ENCODE results near the gene CARD11.

CARD11 gene

DNA sequence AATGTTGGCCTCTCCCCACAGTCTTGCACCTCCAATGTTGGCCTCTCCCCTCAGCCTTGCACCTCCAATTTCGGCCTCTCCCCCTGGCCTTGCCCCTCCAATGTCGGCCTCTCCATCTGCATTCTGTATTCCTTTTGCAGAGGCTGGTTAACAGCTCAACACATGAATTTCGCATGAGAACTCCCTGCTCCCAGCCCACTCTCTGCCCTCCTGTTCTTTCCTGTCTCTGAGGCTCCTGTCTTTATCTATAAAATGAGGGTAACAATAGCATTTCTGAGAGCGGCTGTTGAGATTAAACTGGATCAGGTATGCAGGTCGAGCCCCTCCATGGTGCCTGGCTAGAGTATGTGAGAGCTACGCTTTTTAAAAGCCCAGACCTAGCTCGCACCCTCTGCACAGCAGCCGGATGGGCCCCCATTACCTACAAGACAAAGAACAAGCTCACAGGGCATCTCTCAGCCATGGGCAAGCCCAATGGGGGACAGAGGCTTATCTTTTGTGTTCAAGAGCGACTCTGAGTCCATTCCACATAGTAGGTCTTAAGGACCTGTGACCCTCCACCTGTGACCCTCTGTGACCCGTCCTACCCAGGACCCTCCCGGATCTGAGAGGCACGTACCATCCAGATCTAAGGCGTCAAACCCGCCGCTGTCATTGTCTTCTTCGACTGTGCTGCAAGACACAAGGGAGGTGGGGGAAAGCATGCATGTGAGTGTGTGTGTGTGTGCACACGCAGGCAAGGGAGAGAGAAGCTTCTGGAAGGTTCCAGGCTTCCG is 117.4 kb downstream of the CARD11 start:
- H3K4me3 ChIP-seq (ENCODE audit: low read depth, low read length): no peak overlapping the region
- no peak for DNase-seq (ENCODE audit: low read depth)

DNA sequence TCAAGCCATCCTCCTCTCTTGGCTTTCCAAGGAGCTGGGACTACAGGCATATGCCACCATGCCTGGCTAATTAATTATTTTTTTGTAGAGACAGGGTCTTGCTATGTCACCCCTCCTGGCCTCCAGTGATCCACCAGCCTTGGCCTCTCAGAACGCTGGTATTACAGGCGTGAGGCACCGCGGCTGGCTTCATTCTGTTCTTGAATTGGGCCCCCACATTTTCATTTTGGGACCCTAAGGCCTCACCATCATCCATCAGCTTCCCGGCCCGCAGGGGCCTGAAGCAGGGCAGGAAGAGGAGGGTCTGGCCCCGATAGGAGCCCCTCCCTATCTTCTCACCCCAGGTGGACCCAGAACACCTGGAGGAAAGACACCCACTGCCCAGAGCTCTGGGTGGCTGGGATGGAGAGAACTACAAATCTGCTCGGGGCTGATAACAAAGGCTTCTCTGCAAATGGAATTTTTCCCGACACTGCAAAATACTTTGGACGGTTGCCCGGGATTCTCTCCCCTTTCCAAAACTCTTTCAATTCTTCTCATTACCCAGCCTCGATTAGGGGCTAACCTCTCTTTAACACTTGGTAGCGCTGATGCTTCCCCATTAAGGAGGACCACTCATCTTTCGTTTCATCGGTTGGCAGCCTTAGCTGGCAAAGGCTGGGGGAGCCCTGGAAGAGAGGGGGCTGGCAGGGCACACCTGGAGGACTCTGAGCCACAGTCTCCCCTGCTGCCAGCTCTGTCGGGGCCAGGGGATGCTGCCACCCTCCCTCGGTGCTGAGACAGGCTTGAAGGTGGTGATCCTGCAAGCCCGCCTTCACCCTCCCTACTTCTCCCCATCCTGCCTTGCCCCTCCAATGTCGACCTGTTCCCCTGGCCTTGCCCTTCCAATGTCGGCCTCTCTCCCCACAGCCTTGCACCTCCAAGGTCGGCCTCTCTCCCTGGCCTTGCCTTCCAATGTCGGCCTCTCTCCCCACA is 118.5 kb downstream of the CARD11 start:
- TF ChIP-seq, protein P1, sequence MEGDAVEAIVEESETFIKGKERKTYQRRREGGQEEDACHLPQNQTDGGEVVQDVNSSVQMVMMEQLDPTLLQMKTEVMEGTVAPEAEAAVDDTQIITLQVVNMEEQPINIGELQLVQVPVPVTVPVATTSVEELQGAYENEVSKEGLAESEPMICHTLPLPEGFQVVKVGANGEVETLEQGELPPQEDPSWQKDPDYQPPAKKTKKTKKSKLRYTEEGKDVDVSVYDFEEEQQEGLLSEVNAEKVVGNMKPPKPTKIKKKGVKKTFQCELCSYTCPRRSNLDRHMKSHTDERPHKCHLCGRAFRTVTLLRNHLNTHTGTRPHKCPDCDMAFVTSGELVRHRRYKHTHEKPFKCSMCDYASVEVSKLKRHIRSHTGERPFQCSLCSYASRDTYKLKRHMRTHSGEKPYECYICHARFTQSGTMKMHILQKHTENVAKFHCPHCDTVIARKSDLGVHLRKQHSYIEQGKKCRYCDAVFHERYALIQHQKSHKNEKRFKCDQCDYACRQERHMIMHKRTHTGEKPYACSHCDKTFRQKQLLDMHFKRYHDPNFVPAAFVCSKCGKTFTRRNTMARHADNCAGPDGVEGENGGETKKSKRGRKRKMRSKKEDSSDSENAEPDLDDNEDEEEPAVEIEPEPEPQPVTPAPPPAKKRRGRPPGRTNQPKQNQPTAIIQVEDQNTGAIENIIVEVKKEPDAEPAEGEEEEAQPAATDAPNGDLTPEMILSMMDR (IDR thresholded peaks at IDR 0.05; ENCODE audit: control insufficient read depth, extremely low read depth, insufficient read depth): no peak
- no peak for DNase-seq (ENCODE audit: low read depth)
- H3K4me3 ChIP-seq (ENCODE audit: low read depth, low read length): no peak overlapping the region

More for the DNA sequence above, 117.4 kb downstream of the CARD11 start:
- TF ChIP-seq, protein P1 (IDR thresholded peaks at IDR 0.05; ENCODE audit: control insufficient read depth, extremely low read depth, insufficient read depth): no peak

DNA sequence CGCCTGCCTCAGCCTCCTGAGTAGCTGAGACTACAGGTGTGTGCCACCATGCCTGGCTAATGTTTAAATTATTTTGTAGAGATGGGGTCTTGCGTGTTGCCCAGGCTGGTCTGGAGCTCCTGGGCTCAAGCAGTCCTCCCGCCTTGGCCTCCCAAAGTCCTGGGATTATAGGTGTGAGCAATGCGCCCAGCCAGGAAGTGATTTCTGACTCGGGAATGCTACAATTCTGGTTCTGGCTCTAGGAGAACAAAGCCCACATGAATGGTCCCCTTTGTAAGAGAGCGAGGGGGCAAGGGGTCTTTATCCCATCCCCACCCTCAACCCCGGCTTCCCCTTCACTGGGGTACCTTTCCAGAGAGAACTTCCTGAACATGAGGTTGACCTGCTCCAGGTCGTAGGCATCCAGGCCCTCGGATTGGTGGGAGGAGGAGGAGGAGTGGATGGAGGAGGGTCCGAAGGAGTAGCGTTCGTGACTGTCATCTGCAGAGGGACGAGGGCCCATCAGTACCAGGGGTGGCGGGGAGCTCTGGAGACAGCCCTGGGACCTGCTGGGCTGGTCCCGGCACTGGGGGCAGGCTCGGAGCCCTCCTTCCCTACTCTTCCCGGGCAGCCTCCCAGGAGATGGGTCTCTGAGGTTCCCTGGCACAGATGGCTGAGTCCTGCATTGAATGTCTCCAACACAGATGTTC is 119.6 kb downstream of the CARD11 start:
- H3K4me3 ChIP-seq (ENCODE audit: low read depth, low read length): no peak overlapping the region
- TF ChIP-seq, protein P1 (IDR thresholded peaks at IDR 0.05; ENCODE audit: control insufficient read depth, extremely low read depth, insufficient read depth): no peak
- no peak for DNase-seq (ENCODE audit: low read depth)

DNA sequence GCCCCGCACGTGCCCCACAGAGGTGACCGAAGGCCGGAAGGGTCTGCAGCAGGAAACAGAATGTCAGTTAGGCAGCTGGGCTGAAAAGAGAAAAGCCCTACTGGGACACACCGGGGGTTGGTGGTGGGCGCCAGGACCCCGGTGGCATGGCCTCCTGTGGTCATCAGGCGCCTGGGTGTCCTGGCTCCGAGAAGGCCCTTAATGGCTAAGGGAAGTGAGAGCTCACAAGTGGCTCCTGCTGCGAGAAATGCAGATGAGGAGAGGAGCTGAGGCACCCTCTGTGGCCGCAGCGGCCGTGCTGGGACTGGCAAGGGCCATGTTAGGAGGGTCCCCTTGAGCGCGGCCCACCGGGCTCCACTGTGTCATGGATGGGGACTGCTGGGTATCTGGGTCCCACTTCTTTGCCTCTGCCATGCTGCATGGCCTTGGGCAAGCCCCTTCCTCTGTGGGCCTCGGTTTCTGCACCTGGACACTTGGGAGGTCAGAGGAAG is 120.3 kb downstream of the CARD11 start:
- DNase-seq (ENCODE audit: low read depth): no peak
- no peak overlapping the region for H3K4me3 ChIP-seq (ENCODE audit: low read depth, low read length)
- TF ChIP-seq, protein P1 (IDR thresholded peaks at IDR 0.05; ENCODE audit: control insufficient read depth, extremely low read depth, insufficient read depth): no peak

DNA sequence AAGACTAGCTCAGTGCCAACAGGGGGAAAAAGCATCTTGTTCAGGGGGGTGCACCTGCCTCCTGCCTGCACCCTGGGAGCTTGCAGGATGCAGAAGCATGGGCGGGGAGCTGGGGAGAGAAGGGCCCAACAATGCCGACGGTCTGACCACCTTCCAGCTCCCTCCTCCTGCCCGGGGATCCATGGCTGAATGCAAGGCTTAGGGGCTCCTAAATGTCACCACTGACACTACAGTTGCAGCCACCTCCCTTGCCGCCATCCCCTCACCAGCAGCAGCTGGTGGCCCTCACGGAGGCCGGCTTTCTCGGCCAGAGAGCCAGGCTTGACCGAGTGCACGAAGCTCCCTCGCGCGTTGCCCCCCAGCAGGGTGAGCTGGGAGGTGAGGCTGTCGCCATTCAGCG is 120.8 kb downstream of the CARD11 start:
- H3K4me3 ChIP-seq (ENCODE audit: low read depth, low read length): no peak overlapping the region
- DNase-seq (ENCODE audit: low read depth): no peak
- TF ChIP-seq, protein P1 (IDR thresholded peaks at IDR 0.05; ENCODE audit: control insufficient read depth, extremely low read depth, insufficient read depth): no peak

DNA sequence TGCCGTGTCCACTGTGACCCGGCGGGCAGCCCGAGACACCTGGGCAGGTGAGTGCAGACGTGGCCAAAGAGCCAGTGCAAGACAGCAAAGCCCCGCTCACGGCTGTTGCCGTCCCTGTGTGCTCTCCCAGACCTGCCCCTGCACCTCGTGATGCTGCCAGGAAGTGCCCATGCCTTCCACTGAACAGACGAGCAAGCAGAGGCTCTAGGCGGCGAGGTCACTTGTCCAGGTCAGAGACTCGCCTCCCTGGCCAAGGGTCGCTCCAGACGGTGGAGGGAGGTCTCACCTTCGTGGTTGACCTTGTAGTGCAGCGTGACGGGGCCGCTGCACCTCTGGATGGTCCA is 121.3 kb downstream of the CARD11 start:
- DNase-seq (ENCODE audit: low read depth): no peak
- TF ChIP-seq, protein P1 (IDR thresholded peaks at IDR 0.05; ENCODE audit: control insufficient read depth, extremely low read depth, insufficient read depth): no peak
- H3K4me3 ChIP-seq (ENCODE audit: low read depth, low read length): no peak overlapping the region

All from LNCaP clone FGC (cell line).